Activated T-helper 2 cell treated with anti-CD3 and anti-CD28 coated beads, Interferon-gamma antibody, Interleukin-2, Interleukin-4, amounts not matched to agents 10 μg/mL and 5 μg/mL and 100 μg/mL, durations not matched to agents 14 hours and 24 hours and 36 hours (primary cell): ENCODE results near the gene CHD9. TPM values are rescaled to one million over a fixed set of nuclear protein-coding genes. Genes with fewer than 3 reads are reported as not detected.

Experiments
- DNase-seq: peaks from one replicate; pipeline ENCODE4 v3.0.0; 2021; ENCODE audit warnings: low spot score
- H3K27ac Mint-ChIP-seq: one replicate; pipeline ENCODE4 v1.8.0; 2021; ENCODE audit warnings: mixed read lengths
- H3K27me3 Mint-ChIP-seq: one replicate; pipeline ENCODE4 v1.8.0; 2021; ENCODE audit warnings: low read depth, mixed read lengths
- H3K36me3 Mint-ChIP-seq: one replicate; pipeline ENCODE4 v1.8.0; 2021; ENCODE audit warnings: low read depth, mixed read lengths
- H3K4me1 Mint-ChIP-seq: one replicate; pipeline ENCODE4 v1.8.0; 2021; ENCODE audit warnings: low read depth, mixed read lengths
- H3K4me3 Mint-ChIP-seq: one replicate; pipeline ENCODE4 v1.8.0; 2021; ENCODE audit warnings: low read depth, mild to moderate bottlenecking, moderate library complexity, mixed read lengths
- H3K9me3 Mint-ChIP-seq: one replicate; pipeline ENCODE4 v1.8.0; 2021; ENCODE audit warnings: mixed read lengths
- intact Hi-C: fragments of 100-400 bp; cut with micrococcal nuclease; formaldehyde crosslinking; loops from one replicate; pipeline ENCODE4 v1.15.1; 2023
- total RNA-seq: library from RNA; stranded (reverse); gene quantifications from 2 replicates; pipeline ENCODE4 v1.2.3, GENCODE V29; 2022

The CHD9 gene
- total RNA-seq, 1 donor from 2014 or later: 27.1 TPM

- no peaks in the 10 kb centered on the region for H3K27me3 Mint-ChIP-seq
- H3K9me3 Mint-ChIP-seq: no peaks in the 10 kb centered on the region
- H3K4me1 Mint-ChIP-seq: peaks cover 27% of the 10 kb centered on the region
Measured at GRCh38 chr16:53098526-53099317, 43.9 kb downstream of the CHD9 start.

GRCh38 chr16:53099318-53100130 is 44.7 kb downstream of the CHD9 start:
- Mint-ChIP-seq H3K9me3 (no peaks in the 10 kb centered on the region), H3K27me3 (no peaks in the 10 kb centered on the region), H3K36me3 (peaks cover 2% of the 10 kb centered on the region), H3K4me3 (peak overlapping the region; percentile 83), H3K27ac (peak overlapping the region; percentile 96), H3K4me1 (peaks cover 23% of the 10 kb centered on the region)
- intact Hi-C loops: loop anchor here (1.0 to 2.0 kb wide), 2 partner anchors 31 to 45 kb away; partner anchors contain the start of gene CHD9
- DNase-seq: peak; percentile 37

More at GRCh38 chr16:53098526-53099317, 43.9 kb downstream of the CHD9 start:
- Mint-ChIP-seq H3K36me3 (peaks cover 2% of the 10 kb centered on the region), H3K4me3 (peak overlapping the region; percentile 83), H3K27ac (peak overlapping the region; percentile 96)
- peak; percentile 11 for DNase-seq
- intact Hi-C loops: loop anchor here (1.0 to 2.0 kb wide), 2 partner anchors 32 to 44 kb away; partner anchors contain the start of gene CHD9

- Mint-ChIP-seq H3K9me3 (no peaks in the 10 kb centered on the region), H3K27ac (peak overlapping the region; percentile 22), H3K27me3 (no peaks in the 10 kb centered on the region), H3K4me1 (peaks cover 20% of the 10 kb centered on the region), H3K36me3 (no peaks in the 10 kb centered on the region), H3K4me3 (peak overlapping the region; percentile 83)
- intact Hi-C loops: no loop called here
- DNase-seq: no peak
Measured at GRCh38 chr16:53100131-53100748, 45.4 kb downstream of the CHD9 start.

GRCh38 chr16:53100889-53101288 is 46.1 kb downstream of the CHD9 start:
- intact Hi-C loops: no loop called here
- Mint-ChIP-seq H3K27me3 (no peaks in the 10 kb centered on the region), H3K36me3 (no peaks in the 10 kb centered on the region), H3K4me3 (no peak overlapping the region), H3K27ac (no peak overlapping the region), H3K9me3 (no peaks in the 10 kb centered on the region), H3K4me1 (peaks cover 20% of the 10 kb centered on the region)
- no peak for DNase-seq

GRCh38 chr16:53103811-53104210 is 49.0 kb downstream of the CHD9 start:
- DNase-seq: no peak
- Mint-ChIP-seq H3K4me1 (peaks cover 13% of the 10 kb centered on the region), H3K27ac (no peak overlapping the region), H3K27me3 (no peaks in the 10 kb centered on the region), H3K36me3 (no peaks in the 10 kb centered on the region), H3K9me3 (no peaks in the 10 kb centered on the region), H3K4me3 (no peak overlapping the region)
- intact Hi-C loops: no loop called here

GRCh38 chr16:53105565-53105964 is 50.8 kb downstream of the CHD9 start:
- Mint-ChIP-seq H3K27me3 (no peaks in the 10 kb centered on the region), H3K9me3 (no peaks in the 10 kb centered on the region), H3K27ac (no peak overlapping the region), H3K36me3 (no peaks in the 10 kb centered on the region), H3K4me3 (no peak overlapping the region), H3K4me1 (no peaks in the 10 kb centered on the region)
- intact Hi-C loops: no loop called here
- no peak for DNase-seq

- no peak for DNase-seq
- Mint-ChIP-seq H3K9me3 (no peaks in the 10 kb centered on the region), H3K36me3 (no peaks in the 10 kb centered on the region), H3K27ac (no peak overlapping the region), H3K4me1 (peaks cover 2% of the 10 kb centered on the region), H3K4me3 (no peak overlapping the region), H3K27me3 (no peaks in the 10 kb centered on the region)
- intact Hi-C loops: no loop called here
Measured at GRCh38 chr16:53111078-53111791, 56.4 kb downstream of the CHD9 start.

- DNase-seq: no peak
- H3K4me3 Mint-ChIP-seq: no peak overlapping the region
- intact Hi-C loops: no loop called here
- no peak overlapping the region for H3K27ac Mint-ChIP-seq
- H3K27me3 Mint-ChIP-seq: no peaks in the 10 kb centered on the region
- no peaks in the 10 kb centered on the region for H3K9me3 Mint-ChIP-seq
- H3K36me3 Mint-ChIP-seq: no peaks in the 10 kb centered on the region
- peaks cover 4% of the 10 kb centered on the region for H3K4me1 Mint-ChIP-seq
Measured at GRCh38 chr16:53112015-53112414, 57.2 kb downstream of the CHD9 start.

- no peaks in the 10 kb centered on the region for H3K9me3 Mint-ChIP-seq
- no peaks in the 10 kb centered on the region for H3K36me3 Mint-ChIP-seq
- no peak for DNase-seq
- H3K4me3 Mint-ChIP-seq: no peak overlapping the region
- H3K27me3 Mint-ChIP-seq: no peaks in the 10 kb centered on the region
- no peak overlapping the region for H3K27ac Mint-ChIP-seq
- intact Hi-C loops: no loop called here
- peaks cover 4% of the 10 kb centered on the region for H3K4me1 Mint-ChIP-seq
Measured at GRCh38 chr16:53115047-53115446, 60.3 kb downstream of the CHD9 start.

- intact Hi-C loops: no loop called here
- DNase-seq: no peak
- H3K9me3 Mint-ChIP-seq: no peaks in the 10 kb centered on the region
- no peak overlapping the region for H3K4me3 Mint-ChIP-seq
- no peaks in the 10 kb centered on the region for H3K27me3 Mint-ChIP-seq
- no peak overlapping the region for H3K27ac Mint-ChIP-seq
- peaks cover 4% of the 10 kb centered on the region for H3K4me1 Mint-ChIP-seq
- H3K36me3 Mint-ChIP-seq: no peaks in the 10 kb centered on the region
Measured at GRCh38 chr16:53115773-53116172, 61.0 kb downstream of the CHD9 start.

- no peak overlapping the region for H3K27ac Mint-ChIP-seq
- no peaks in the 10 kb centered on the region for H3K27me3 Mint-ChIP-seq
- peaks cover 2% of the 10 kb centered on the region for H3K4me1 Mint-ChIP-seq
- DNase-seq: no peak
- H3K4me3 Mint-ChIP-seq: no peak overlapping the region
- intact Hi-C loops: no loop called here
- H3K9me3 Mint-ChIP-seq: peaks cover 4% of the 10 kb centered on the region
- H3K36me3 Mint-ChIP-seq: peaks cover 4% of the 10 kb centered on the region
Measured at GRCh38 chr16:53121043-53121620, 66.3 kb downstream of the CHD9 start.

- Mint-ChIP-seq H3K27ac (no peak overlapping the region), H3K36me3 (peaks cover 4% of the 10 kb centered on the region), H3K4me1 (peaks cover 2% of the 10 kb centered on the region)
Measured at GRCh38 chr16:53121661-53122060, 66.9 kb downstream of the CHD9 start.

More at GRCh38 chr16:53121661-53122060, 66.9 kb downstream of the CHD9 start:
- Mint-ChIP-seq H3K27me3 (no peaks in the 10 kb centered on the region), H3K9me3 (peaks cover 4% of the 10 kb centered on the region), H3K4me3 (no peak overlapping the region)
- intact Hi-C loops: no loop called here
- no peak for DNase-seq
